Subcutaneous abdominal adipose tissue (tissue), 5 donors: ENCODE measurements around the gene ADGRD1.
"Not testable (repeated sequence)": the region's sequence is repeated elsewhere in the genome, so short reads cannot be mapped to it uniquely, and the experiment has no call there.

Experiments
- H3K27ac ChIP-seq: one replicate; pipeline ENCODE4 v1.7.0; 2013; ENCODE audit warnings: low read depth, mild to moderate bottlenecking, inconsistent platforms, low read length, moderate library complexity
- H3K27me3 ChIP-seq, 5 donors: one replicate each; pipeline ENCODE4 v1.7.0; 2013; ENCODE audit warnings: low read length in 5 of 5, inconsistent platforms in 1 of 5; ENCODE audit not compliant: control insufficient read depth in 5 of 5, insufficient read depth in 4 of 5
- H3K36me3 ChIP-seq, 5 donors: one replicate each; pipeline ENCODE4 v1.7.0; 2013; ENCODE audit warnings: low read length in 5 of 5; ENCODE audit not compliant: control insufficient read depth in 5 of 5, insufficient read depth in 5 of 5
- H3K4me1 ChIP-seq, 5 donors: one replicate each; pipeline ENCODE4 v1.7.0; 2013; ENCODE audit warnings: low read length in 5 of 5, mild to moderate bottlenecking in 3 of 5, moderate library complexity in 1 of 5; ENCODE audit not compliant: control insufficient read depth in 5 of 5, insufficient read depth in 5 of 5
- H3K4me3 ChIP-seq, 5 donors: one replicate each; pipeline ENCODE4 v1.7.0; 2013; ENCODE audit warnings: low read length in 5 of 5, low read depth in 1 of 5
- H3K9ac ChIP-seq, 5 donors: one replicate each; pipeline ENCODE4 v1.7.0; 2013; ENCODE audit warnings: low read length in 5 of 5, mild to moderate bottlenecking in 4 of 5, moderate library complexity in 3 of 5
- H3K9me3 ChIP-seq, 5 donors: one replicate each; pipeline ENCODE4 v1.7.0; 2013; ENCODE audit warnings: low read length in 5 of 5; ENCODE audit not compliant: control insufficient read depth in 5 of 5
- donor health status: healthy.
- donor health status: healthy.
- donor health status: healthy.
- donor health status: healthy.
- donor health status: healthy.

Gene ADGRD1

GRCh38 chr12:131120831-131121271, 167.1 kb downstream of the ADGRD1 start:
- no peaks in the 10 kb centered on the region for H3K9me3 ChIP-seq
- no peak overlapping the region for H3K9ac ChIP-seq
- H3K4me1 ChIP-seq, result peaks cover 2 to 13% (median 7%) of the 10 kb centered on the region in 5 donors
- H3K36me3 ChIP-seq, result peaks cover 0 to 4% (median 0%) of the 10 kb centered on the region in 5 donors
- H3K27ac ChIP-seq, result no peak overlapping the region
- peaks cover 0 to 4% (median 0%) of the 10 kb centered on the region in 5 donors for H3K27me3 ChIP-seq
- H3K4me3 ChIP-seq, result no peak overlapping the region

GRCh38 chr12:131121705-131122405, 168.1 kb downstream of the ADGRD1 start:
- H3K4me3 ChIP-seq, result no peak overlapping the region
- no peak overlapping the region for H3K27ac ChIP-seq
- H3K36me3 ChIP-seq, result peaks cover 0 to 4% (median 0%) of the 10 kb centered on the region in 5 donors
- H3K4me1 ChIP-seq, result peaks cover 0 to 3% (median 1%) of the 10 kb centered on the region in 5 donors
- H3K9me3 ChIP-seq, result no peaks in the 10 kb centered on the region
- H3K9ac ChIP-seq, result no peak overlapping the region
- H3K27me3 ChIP-seq, result peaks cover 0 to 4% (median 0%) of the 10 kb centered on the region in 5 donors

DNA sequence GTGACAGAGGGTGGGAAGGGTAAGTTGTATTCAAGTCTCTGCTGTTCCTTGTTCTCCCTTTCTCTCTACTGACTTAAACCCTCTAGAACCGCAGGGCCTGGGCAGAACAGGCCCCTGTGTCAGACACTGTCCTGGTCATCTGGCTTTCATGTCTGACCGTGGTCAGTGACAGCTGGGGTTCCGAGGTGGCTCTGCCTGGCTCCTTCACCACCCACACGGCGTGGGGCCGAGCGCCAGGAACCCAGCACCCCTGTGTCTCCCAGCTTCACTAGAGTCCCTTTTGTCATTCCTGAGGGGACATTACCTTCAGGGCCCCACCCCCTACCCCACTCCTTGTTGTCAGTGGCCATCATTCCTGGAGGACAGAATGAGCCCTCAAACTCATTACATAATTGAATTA, 168.9 kb downstream of the ADGRD1 start:
- Histone ChIP-seq H3K27me3 (peaks cover 0 to 4% (median 0%) of the 10 kb centered on the region in 5 donors), H3K4me3 (no peak overlapping the region), H3K27ac (no peak overlapping the region), H3K9me3 (no peaks in the 10 kb centered on the region), H3K4me1 (no peaks in the 10 kb centered on the region), H3K9ac (no peak overlapping the region), H3K36me3 (peaks cover 0 to 4% (median 0%) of the 10 kb centered on the region in 5 donors)

DNA sequence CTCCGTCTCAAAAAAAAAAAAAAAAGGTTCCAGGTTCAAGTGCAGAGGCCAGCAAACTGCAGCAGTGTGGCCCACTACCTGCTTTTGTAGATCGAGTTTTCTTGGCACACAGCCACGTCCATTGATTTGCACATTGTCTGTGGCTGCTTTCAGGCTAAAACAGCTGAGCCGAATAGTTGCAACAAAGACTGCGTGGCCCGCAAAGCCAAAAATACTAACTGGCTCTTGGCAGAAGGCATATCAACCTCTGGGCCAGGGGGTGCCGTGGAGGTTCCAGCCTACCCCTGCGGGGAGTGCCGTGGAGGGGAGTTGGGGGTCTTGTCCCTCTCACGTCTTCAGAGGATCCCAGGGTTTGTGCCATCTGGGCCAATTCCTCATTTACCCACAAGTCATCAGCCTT, 170.1 kb downstream of the ADGRD1 start:
- no peaks in the 10 kb centered on the region for H3K9me3 ChIP-seq
- H3K4me3 ChIP-seq, result no peak overlapping the region
- H3K27ac ChIP-seq, result no peak overlapping the region
- H3K27me3 ChIP-seq, result peaks cover 0 to 3% (median 0%) of the 10 kb centered on the region in 5 donors
- H3K9ac ChIP-seq, result no peak overlapping the region
- H3K4me1 ChIP-seq, result no peaks in the 10 kb centered on the region
- peaks cover 0 to 1% (median 0%) of the 10 kb centered on the region in 5 donors for H3K36me3 ChIP-seq

DNA sequence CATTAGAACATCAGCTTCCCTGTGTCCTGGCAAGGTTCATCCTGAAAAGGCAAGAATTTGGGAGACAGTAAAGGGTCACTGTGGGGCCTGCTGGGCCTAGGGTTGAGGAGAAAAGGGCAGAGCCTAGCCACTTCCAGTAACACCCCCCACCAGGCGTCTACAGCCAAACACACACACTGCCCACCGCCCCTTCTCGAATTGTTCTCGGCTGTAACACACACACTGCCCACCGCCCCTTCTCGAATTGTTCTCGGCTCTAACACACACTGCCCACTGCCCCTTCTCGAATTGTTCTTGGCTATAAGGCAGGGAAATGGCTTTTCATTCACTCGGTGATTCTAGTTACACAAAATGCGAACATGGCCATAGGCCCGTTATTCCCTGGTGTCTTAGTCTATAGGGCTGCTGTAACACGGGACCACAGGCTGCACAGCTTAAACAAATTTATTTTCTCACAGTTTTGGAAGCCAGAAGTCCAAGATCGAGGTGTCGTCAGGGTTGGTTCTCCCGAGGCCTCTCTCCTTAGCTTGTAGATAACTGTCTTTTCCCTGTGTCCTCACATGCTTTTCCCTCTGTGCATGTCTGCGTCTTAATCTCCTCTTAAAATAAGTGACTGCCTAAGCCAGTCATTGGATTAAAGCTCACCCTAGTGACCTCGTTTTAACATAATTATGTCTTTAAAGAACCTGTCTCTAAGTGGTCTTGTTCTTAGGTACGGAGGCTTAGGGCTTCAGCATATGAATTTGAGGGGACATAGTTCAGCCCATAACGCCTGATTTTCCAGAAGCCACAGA, 171.0 kb downstream of the ADGRD1 start:
- no peaks in the 10 kb centered on the region for H3K36me3 ChIP-seq
- H3K4me3 ChIP-seq, result no peak overlapping the region
- no peak overlapping the region for H3K9ac ChIP-seq
- H3K27me3 ChIP-seq, result peaks cover 0 to 3% (median 0%) of the 10 kb centered on the region in 5 donors
- H3K9me3 ChIP-seq, result no peaks in the 10 kb centered on the region
- no peak overlapping the region for H3K27ac ChIP-seq
- no peaks in the 10 kb centered on the region for H3K4me1 ChIP-seq

GRCh38 chr12:131126662-131127173, 173.0 kb downstream of the ADGRD1 start:
- no peak overlapping the region for H3K4me3 ChIP-seq
- no peaks in the 10 kb centered on the region for H3K9me3 ChIP-seq
- H3K9ac ChIP-seq, result no peak overlapping the region
- no peak overlapping the region for H3K27ac ChIP-seq
- H3K27me3 ChIP-seq, result peaks cover 0 to 5% (median 2%) of the 10 kb centered on the region in 5 donors
- no peaks in the 10 kb centered on the region for H3K36me3 ChIP-seq
- peaks cover 0 to 3% (median 0%) of the 10 kb centered on the region in 5 donors for H3K4me1 ChIP-seq

- H3K4me1 ChIP-seq, result peaks cover 0 to 11% (median 5%) of the 10 kb centered on the region in 5 donors
- H3K4me3 ChIP-seq, result no peak overlapping the region
- no peak overlapping the region for H3K27ac ChIP-seq
- peaks cover 0 to 5% (median 0%) of the 10 kb centered on the region in 5 donors for H3K27me3 ChIP-seq
- H3K36me3 ChIP-seq, result no peaks in the 10 kb centered on the region
- no peaks in the 10 kb centered on the region for H3K9me3 ChIP-seq
- no peak overlapping the region for H3K9ac ChIP-seq
These were observed 174.8 kb downstream of the ADGRD1 start for GRCh38 chr12:131128556-131128955.

DNA sequence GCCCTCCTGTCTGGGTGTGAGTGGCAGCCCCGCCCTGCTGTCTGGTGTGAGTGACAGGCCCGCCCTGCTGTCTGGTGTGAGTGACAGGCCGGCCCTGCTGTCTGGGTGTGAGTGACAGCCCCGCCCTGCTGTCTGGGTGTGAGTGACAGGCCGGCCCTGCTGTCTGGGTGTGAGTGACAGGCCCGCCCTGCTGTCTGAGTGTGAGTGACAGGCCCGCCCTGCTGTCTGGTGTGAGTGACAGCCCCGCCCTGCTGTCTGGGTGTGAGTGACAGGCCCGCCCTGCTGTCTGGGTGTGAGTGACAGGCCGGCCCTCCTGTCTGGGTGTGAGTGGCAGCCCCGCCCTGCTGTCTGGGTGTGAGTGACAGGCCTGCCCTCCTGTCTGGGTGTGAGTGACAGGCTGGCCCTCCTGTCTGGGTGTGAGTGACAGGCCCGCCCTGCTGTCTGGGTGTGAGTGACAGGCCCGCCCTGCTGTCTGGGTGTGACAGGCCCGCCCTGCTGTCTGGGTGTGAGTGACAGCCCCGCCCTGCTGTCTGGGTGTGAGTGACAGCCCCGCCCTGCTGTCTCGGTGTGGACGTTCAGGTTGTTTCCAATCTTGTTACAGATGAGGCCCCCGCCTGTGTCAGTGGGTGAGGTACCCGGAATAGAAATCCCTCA, 175.4 kb downstream of the ADGRD1 start:
- H3K27ac ChIP-seq, H3K36me3 ChIP-seq, H3K9ac ChIP-seq, H3K9me3 ChIP-seq, H3K27me3 ChIP-seq, H3K4me3 ChIP-seq: not testable (repeated sequence)
- H3K4me1 ChIP-seq, result peaks cover 0 to 11% (median 5%) of the 10 kb centered on the region in 5 donors

GRCh38 chr12:131129839-131130238, 176.1 kb downstream of the ADGRD1 start:
- Histone ChIP-seq H3K4me1 (peaks cover 0 to 11% (median 5%) of the 10 kb centered on the region in 5 donors), H3K27me3 (peaks cover 0 to 5% (median 0%) of the 10 kb centered on the region in 5 donors), H3K9ac (no peak overlapping the region), H3K4me3 (no peak overlapping the region), H3K36me3 (no peaks in the 10 kb centered on the region), H3K9me3 (no peaks in the 10 kb centered on the region), H3K27ac (no peak overlapping the region)
